H9 (cell line): ENCODE measurements around the gene ZNF205. TPM values are rescaled to one million over a fixed set of nuclear protein-coding genes. Genes with fewer than 3 reads are reported as not detected.

Experiments
- DNase-seq: peaks from one replicate; pipeline ENCODE4 v3.0.0-alpha.2; 2017
- H2AFZ ChIP-seq: one replicate; pipeline ENCODE4 v1.6.1; 2013; ENCODE audit warnings: mild to moderate bottlenecking, low read length, control low read depth, moderate library complexity
- H2AK5ac ChIP-seq: 2 replicates; pipeline ENCODE4 v1.6.1; 2013; ENCODE audit warnings: low read length, control low read depth, mixed read lengths; ENCODE audit not compliant: insufficient read length
- H2BK120ac ChIP-seq: one replicate; pipeline ENCODE4 v1.6.1; 2013; ENCODE audit warnings: low read depth, mild to moderate bottlenecking, low read length, control low read depth, inconsistent platforms; ENCODE audit not compliant: poor library complexity, severe bottlenecking
- H2BK12ac ChIP-seq: 2 replicates; pipeline ENCODE4 v1.6.1; 2013; ENCODE audit warnings: low read length, control low read depth, mixed read lengths, low read depth; ENCODE audit not compliant: insufficient read length
- H2BK15ac ChIP-seq: 2 replicates; pipeline ENCODE4 v1.6.1; 2013; ENCODE audit warnings: low read depth, low read length, control low read depth
- H2BK20ac ChIP-seq: one replicate; pipeline ENCODE4 v1.6.1; 2013; ENCODE audit warnings: low read depth, mild to moderate bottlenecking, low read length, control low read depth, inconsistent platforms; ENCODE audit not compliant: poor library complexity, severe bottlenecking
- H2BK5ac ChIP-seq: 2 replicates; pipeline ENCODE4 v1.6.1; 2013; ENCODE audit warnings: low read length, control low read depth, mixed read lengths; ENCODE audit not compliant: insufficient read length
- H3K14ac ChIP-seq: 2 replicates; pipeline ENCODE4 v1.6.1; 2013; ENCODE audit warnings: low read length, control low read depth; ENCODE audit not compliant: insufficient read depth
- H3K18ac ChIP-seq: 2 replicates; pipeline ENCODE4 v1.6.1; 2013; ENCODE audit warnings: low read depth, mild to moderate bottlenecking, mixed read lengths, low read length, control low read depth; ENCODE audit not compliant: insufficient read length
- H3K23ac ChIP-seq: 2 replicates; pipeline ENCODE4 v1.6.1; 2013; ENCODE audit warnings: low read length, control low read depth, mixed read lengths, low read depth; ENCODE audit not compliant: insufficient read length
- H3K23me2 ChIP-seq: 2 replicates; pipeline ENCODE4 v1.6.1; 2013; ENCODE audit warnings: low read depth, mild to moderate bottlenecking, mixed read lengths, low read length, control low read depth; ENCODE audit not compliant: insufficient read length, poor library complexity, severe bottlenecking
- H3K27ac ChIP-seq: 2 replicates; pipeline ENCODE4 v1.5.1; 2013; ENCODE audit warnings: low read length, control low read depth, mixed read lengths, low read depth; ENCODE audit not compliant: insufficient read length
- H3K27me3 ChIP-seq: 2 replicates; pipeline ENCODE4 v1.6.1; 2013; ENCODE audit warnings: low read length, control low read depth, inconsistent platforms; ENCODE audit not compliant: insufficient read depth
- H3K4ac ChIP-seq: 2 replicates; pipeline ENCODE4 v1.6.1; 2013; ENCODE audit warnings: low read depth, mild to moderate bottlenecking, control low read depth, inconsistent platforms, low read length, moderate library complexity
- H3K4me1 ChIP-seq: 2 replicates; pipeline ENCODE4 v1.6.1; 2013; ENCODE audit warnings: low read length, control low read depth, inconsistent platforms; ENCODE audit not compliant: insufficient read depth
- H3K4me2 ChIP-seq: 2 replicates; pipeline ENCODE4 v1.6.1; 2013; ENCODE audit warnings: low read length, control low read depth, mixed read lengths; ENCODE audit not compliant: insufficient read length, insufficient read depth
- H3K56ac ChIP-seq: 2 replicates; pipeline ENCODE4 v1.6.1; 2013; ENCODE audit warnings: low read depth, mild to moderate bottlenecking, mixed read lengths, low read length, control low read depth; ENCODE audit not compliant: insufficient read length
- H3K79me1 ChIP-seq: 2 replicates; pipeline ENCODE4 v1.6.1; 2013; ENCODE audit warnings: low read depth, mild to moderate bottlenecking, moderate library complexity, low read length, control low read depth, inconsistent platforms; ENCODE audit not compliant: insufficient read depth, poor library complexity, severe bottlenecking
- H3K79me2 ChIP-seq: 2 replicates; pipeline ENCODE4 v1.6.1; 2013; ENCODE audit warnings: low read length, control low read depth, inconsistent platforms; ENCODE audit not compliant: insufficient read depth
- H3K9ac ChIP-seq: 2 replicates; pipeline ENCODE4 v1.6.1; 2013; ENCODE audit warnings: low read length, control low read depth, mixed read lengths; ENCODE audit not compliant: insufficient read length; ENCODE audit errors: extremely low read depth
- H3K9me3 ChIP-seq: one replicate; pipeline ENCODE4 v1.6.1; 2013; ENCODE audit warnings: low read depth, low read length, inconsistent platforms; ENCODE audit not compliant: control insufficient read depth
- H3T11ph ChIP-seq: one replicate; pipeline ENCODE4 v1.6.1; 2013; ENCODE audit warnings: mild to moderate bottlenecking, low read length, control low read depth, inconsistent platforms
- H4K20me1 ChIP-seq: one replicate; pipeline ENCODE4 v1.6.1; 2013; ENCODE audit not compliant: control insufficient read depth, insufficient read length, insufficient read depth
- H4K5ac ChIP-seq: 2 replicates; pipeline ENCODE4 v1.6.1; 2013; ENCODE audit warnings: low read depth, mild to moderate bottlenecking, mixed read lengths, low read length, control low read depth; ENCODE audit not compliant: insufficient read length
- H4K8ac ChIP-seq: replicated peaks from 2 replicates; pipeline ENCODE4 v1.6.1; 2013; ENCODE audit warnings: low read length, control low read depth, mixed read lengths, low read depth; ENCODE audit not compliant: insufficient read length
- H4K91ac ChIP-seq: 2 replicates; pipeline ENCODE4 v1.6.1; 2013; ENCODE audit warnings: low read depth, mild to moderate bottlenecking, moderate library complexity, mixed read lengths, low read length, control low read depth; ENCODE audit not compliant: insufficient read length
- H3K27ac Mint-ChIP-seq, 3 experiments: 2 replicates in 2 of 3; 3 replicates in 1 of 3; pipeline ENCODE4 v1.8.0; 2020 to 2021; ENCODE audit warnings: mixed read lengths in 3 of 3, mild to moderate bottlenecking in 1 of 3, moderate library complexity in 1 of 3
- H3K27me3 Mint-ChIP-seq: 2 replicates; pipeline ENCODE4 v1.8.0; 2021; ENCODE audit warnings: low read depth, mild to moderate bottlenecking, moderate library complexity, mixed read lengths
- H3K36me3 Mint-ChIP-seq, 3 experiments: 2 replicates in 2 of 3; 3 replicates in 1 of 3; pipeline ENCODE4 v1.8.0; 2020 to 2021; ENCODE audit warnings: low read depth in 3 of 3, mixed read lengths in 3 of 3; ENCODE audit not compliant: insufficient read depth in 1 of 3
- H3K4me1 Mint-ChIP-seq, 2 experiments: 2 replicates each; pipeline ENCODE4 v1.8.0; 2020; ENCODE audit warnings: mixed read lengths in 2 of 2
- H3K4me3 Mint-ChIP-seq, 2 experiments: 2 replicates in 1 of 2; 3 replicates in 1 of 2; pipeline ENCODE4 v1.8.0; 2020 to 2021; ENCODE audit warnings: mild to moderate bottlenecking in 2 of 2, mixed read lengths in 2 of 2, moderate library complexity in 1 of 2
- H3K9me3 Mint-ChIP-seq, 2 experiments: 2 replicates in 1 of 2; 3 replicates in 1 of 2; pipeline ENCODE4 v1.8.0; 2020; ENCODE audit warnings: mild to moderate bottlenecking in 2 of 2, mixed read lengths in 2 of 2, moderate library complexity in 1 of 2
- WGBS: extraction: QIAGEN DNeasy Blood & Tissue Kit; methylation state at CpG from one replicate; pipeline ENCODE4 v1.1.7; 2013; ENCODE audit warnings: missing lambda C conversion rate, low lambda C conversion rate, mixed read lengths; ENCODE audit not compliant: insufficient read length; ENCODE audit errors: extremely low coverage; 5-methylcytosine and 5-hydroxymethylcytosine counted together
- total RNA-seq: library from RNA; stranded (reverse); gene quantifications from 2 replicates; pipeline ENCODE4 v1.2.1, GENCODE V29; 2021
- TF ChIP-seq, protein P1 (sequence below): fragments of 200-600 bp; sonication (generic); conservative IDR thresholded peaks from 3 replicates; pipeline ENCODE4 v1.8.0; 2021; ENCODE audit warnings: antibody characterized with exemption, mild to moderate bottlenecking

The ZNF205 gene
- total RNA-seq, 1 experiment from 2014 or later = 16.8 TPM

- H3K56ac ChIP-seq = no peak overlapping the region
- no peak overlapping the region for H3K4me2 ChIP-seq
- H3K14ac ChIP-seq = no peak overlapping the region
- no peaks in the 10 kb centered on the region for H3K23me2 ChIP-seq
- no peaks in the 10 kb centered on the region for H4K20me1 ChIP-seq
- H2AK5ac ChIP-seq = no peak overlapping the region
- H3K27ac Mint-ChIP-seq = no peak overlapping the region
- DNase-seq = no peak
- peaks cover 0 to 8% (median 0%) of the 10 kb centered on the region in 3 experiments; a peak in 3 of 7 replicates for H3K36me3 Mint-ChIP-seq
- TF ChIP-seq, protein P1, sequence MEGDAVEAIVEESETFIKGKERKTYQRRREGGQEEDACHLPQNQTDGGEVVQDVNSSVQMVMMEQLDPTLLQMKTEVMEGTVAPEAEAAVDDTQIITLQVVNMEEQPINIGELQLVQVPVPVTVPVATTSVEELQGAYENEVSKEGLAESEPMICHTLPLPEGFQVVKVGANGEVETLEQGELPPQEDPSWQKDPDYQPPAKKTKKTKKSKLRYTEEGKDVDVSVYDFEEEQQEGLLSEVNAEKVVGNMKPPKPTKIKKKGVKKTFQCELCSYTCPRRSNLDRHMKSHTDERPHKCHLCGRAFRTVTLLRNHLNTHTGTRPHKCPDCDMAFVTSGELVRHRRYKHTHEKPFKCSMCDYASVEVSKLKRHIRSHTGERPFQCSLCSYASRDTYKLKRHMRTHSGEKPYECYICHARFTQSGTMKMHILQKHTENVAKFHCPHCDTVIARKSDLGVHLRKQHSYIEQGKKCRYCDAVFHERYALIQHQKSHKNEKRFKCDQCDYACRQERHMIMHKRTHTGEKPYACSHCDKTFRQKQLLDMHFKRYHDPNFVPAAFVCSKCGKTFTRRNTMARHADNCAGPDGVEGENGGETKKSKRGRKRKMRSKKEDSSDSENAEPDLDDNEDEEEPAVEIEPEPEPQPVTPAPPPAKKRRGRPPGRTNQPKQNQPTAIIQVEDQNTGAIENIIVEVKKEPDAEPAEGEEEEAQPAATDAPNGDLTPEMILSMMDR = no peak
- no peak overlapping the region for H4K91ac ChIP-seq
- H3K9me3 ChIP-seq = no peaks in the 10 kb centered on the region
- no CpG with 5 or more reads among the region's 7 CpGs for WGBS
- H3K79me1 ChIP-seq = no peaks in the 10 kb centered on the region
- H3K4ac ChIP-seq = no peak overlapping the region
- peaks cover 17% of the 10 kb centered on the region for H3K27me3 Mint-ChIP-seq
- H2BK12ac ChIP-seq = no peak overlapping the region
- no peak overlapping the region for H3T11ph ChIP-seq
- H3K79me2 ChIP-seq = no peaks in the 10 kb centered on the region
- peaks cover 23 to 31% of the 10 kb centered on the region in 2 experiments for H3K4me1 Mint-ChIP-seq
- H3K23ac ChIP-seq = no peak overlapping the region
- H2BK15ac ChIP-seq = no peak overlapping the region
- no peak overlapping the region for H2BK120ac ChIP-seq
- no peak overlapping the region for H2BK20ac ChIP-seq
- no peak overlapping the region for H3K9ac ChIP-seq
- H4K5ac ChIP-seq = no peak overlapping the region
- no peak overlapping the region for H3K18ac ChIP-seq
- no peak overlapping the region for H2AFZ ChIP-seq
- no peaks in the 10 kb centered on the region; the same call in 1 of the 2 replicates for H3K4me1 ChIP-seq
- H4K8ac ChIP-seq = no peak overlapping the region
- H2BK5ac ChIP-seq = no peak overlapping the region
- no peaks in the 10 kb centered on the region for H3K27me3 ChIP-seq
- H3K27ac ChIP-seq = no peak overlapping the region
- no peak overlapping the region for H3K4me3 Mint-ChIP-seq
- H3K9me3 Mint-ChIP-seq = no peaks in the 10 kb centered on the region
Measured at GRCh38 chr16:3073448-3073847, 38.9 kb upstream of the ZNF205 start.
